PC-9 (cell line): ENCODE results near the gene NOSIP. TPM values are rescaled to one million over a fixed set of nuclear protein-coding genes. Genes with fewer than 3 reads are reported as not detected.

Experiments used
- BruUV-seq: library from RNA; stranded (reverse); fragments of 400-500 nt; replicated peaks from 2 replicates; lab custom pipeline; 2021; lab: Mats Ljungman, UMichigan
- CTCF ChIA-PET: fragments of 300-600 bp; sonication (Branson Sonifier 250); formaldehyde crosslinking; loops from one replicate; lab custom pipeline; 2022; ENCODE audit warnings: antibody characterized with exemption; lab: Charles Lee
- POLR2A ChIA-PET: fragments of 300-600 bp; sonication (Branson Sonifier 250); formaldehyde crosslinking; loops from one replicate; lab custom pipeline; 2022; ENCODE audit warnings: antibody characterized with exemption; ENCODE audit not compliant: unreplicated experiment; lab: Charles Lee
- DNase-seq, 2 experiments: peaks; one replicate each; pipeline versions ENCODE4 v3.0.0 to v3.0.0-alpha.2; 2015 to 2022; ENCODE audit warnings: mixed read lengths in 1 of 2
- H2AFZ ChIP-seq: fragments of 200-600 bp; sonication (generic); 2 replicates; pipeline ENCODE4 v1.8.1; 2017; ENCODE audit warnings: antibody characterized with exemption
- H3F3A ChIP-seq: fragments of 200-600 bp; sonication (generic); 2 replicates; pipeline ENCODE4 v1.8.1; 2017; ENCODE audit warnings: antibody characterized with exemption, mild to moderate bottlenecking, low read depth; ENCODE audit not compliant: insufficient read depth
- H3K27ac ChIP-seq: fragments of 200-600 bp; sonication (generic); 2 replicates; pipeline ENCODE4 v1.6.1; 2016; ENCODE audit warnings: mixed run types
- H3K27me3 ChIP-seq: fragments of 200-600 bp; sonication (generic); 2 replicates; pipeline ENCODE4 v1.6.1; 2016; ENCODE audit warnings: low read depth, mixed run types; ENCODE audit not compliant: insufficient read depth
- H3K36me3 ChIP-seq: fragments of 200-600 bp; sonication (generic); 2 replicates; pipeline ENCODE4 v1.6.1; 2016; ENCODE audit warnings: low read depth, mixed run types
- H3K4me1 ChIP-seq: fragments of 200-600 bp; sonication (generic); replicated peaks from 2 replicates; pipeline ENCODE4 v1.6.1; 2016; ENCODE audit warnings: mixed run types; ENCODE audit not compliant: insufficient read depth
- H3K4me2 ChIP-seq: fragments of 200-600 bp; sonication (generic); 2 replicates; pipeline ENCODE4 v1.6.1; 2017; ENCODE audit warnings: mixed run types
- H3K4me3 ChIP-seq: fragments of 200-600 bp; sonication (generic); 2 replicates; pipeline ENCODE4 v1.6.1; 2016; ENCODE audit warnings: mixed run types
- H3K79me2 ChIP-seq: fragments of 200-600 bp; sonication (generic); 2 replicates; pipeline ENCODE4 v1.6.1; 2017; ENCODE audit warnings: low read depth, mixed run types
- H3K9me2 ChIP-seq: fragments of 200-600 bp; sonication (generic); 2 replicates; pipeline ENCODE4 v1.8.1; 2017; ENCODE audit warnings: mild to moderate bottlenecking; ENCODE audit not compliant: insufficient read depth
- H3K9me3 ChIP-seq: fragments of 200-600 bp; sonication (generic); 2 replicates; pipeline ENCODE4 v1.8.1; 2016; ENCODE audit warnings: low read depth; ENCODE audit not compliant: insufficient read depth
- H4K20me1 ChIP-seq: fragments of 200-600 bp; sonication (generic); 2 replicates; pipeline ENCODE4 v1.8.1; 2017; ENCODE audit not compliant: insufficient read depth
- EZH2 ChIP-seq: fragments of 200-600 bp; sonication (generic); IDR thresholded peaks from 2 replicates; pipeline ENCODE4 v1.8.0; 2017; ENCODE audit warnings: antibody characterized with exemption, low read depth
- intact Hi-C: fragments of 100-400 bp; cut with micrococcal nuclease; formaldehyde crosslinking; loops from one replicate; pipeline ENCODE4 v1.10.0; 2022; ENCODE audit not compliant: unreplicated experiment
- total RNA-seq: library from RNA; stranded (reverse); gene quantifications from 2 replicates; pipeline ENCODE4 v1.2.3, GENCODE V29; 2021
- TF ChIP-seq, protein P1 (sequence below): fragments of 200-600 bp; sonication (generic); conservative IDR thresholded peaks from 2 replicates; pipeline ENCODE4 v1.6.1; 2017; ENCODE audit warnings: mixed run types, antibody characterized with exemption, mild to moderate bottlenecking, moderate library complexity

NOSIP gene
- total RNA-seq, 1 experiment from 2014 or later: 71.3 TPM

GRCh38 chr19:49560358-49560900, 19.9 kb downstream of the NOSIP start:
- Histone ChIP-seq H3K4me3 (no peak overlapping the region), H3K27ac (no peak overlapping the region), H3F3A (0 out of 2 replicates have a peak, but pooled peaks cover 3% of the 10 kb centered on the region), H3K9me2 (no peaks in the 10 kb centered on the region), H4K20me1 (peaks cover 7% of the 10 kb centered on the region), H3K36me3 (no peaks in the 10 kb centered on the region), H3K79me2 (peaks cover 5% of the 10 kb centered on the region), H3K9me3 (no peaks in the 10 kb centered on the region), H3K27me3 (no peaks in the 10 kb centered on the region), H3K4me2 (no peak overlapping the region), H2AFZ (no peak overlapping the region), H3K4me1 (no peaks in the 10 kb centered on the region)
- DNase-seq: no peak
- ChIA-PET POLR2A (interaction anchor here (0.5 kb wide), 1 partner anchor 14 kb away, joined by 3 read pairs; no protein-coding TSS in a partner anchor), CTCF (no interaction called here)
- TF ChIP-seq, protein P1, sequence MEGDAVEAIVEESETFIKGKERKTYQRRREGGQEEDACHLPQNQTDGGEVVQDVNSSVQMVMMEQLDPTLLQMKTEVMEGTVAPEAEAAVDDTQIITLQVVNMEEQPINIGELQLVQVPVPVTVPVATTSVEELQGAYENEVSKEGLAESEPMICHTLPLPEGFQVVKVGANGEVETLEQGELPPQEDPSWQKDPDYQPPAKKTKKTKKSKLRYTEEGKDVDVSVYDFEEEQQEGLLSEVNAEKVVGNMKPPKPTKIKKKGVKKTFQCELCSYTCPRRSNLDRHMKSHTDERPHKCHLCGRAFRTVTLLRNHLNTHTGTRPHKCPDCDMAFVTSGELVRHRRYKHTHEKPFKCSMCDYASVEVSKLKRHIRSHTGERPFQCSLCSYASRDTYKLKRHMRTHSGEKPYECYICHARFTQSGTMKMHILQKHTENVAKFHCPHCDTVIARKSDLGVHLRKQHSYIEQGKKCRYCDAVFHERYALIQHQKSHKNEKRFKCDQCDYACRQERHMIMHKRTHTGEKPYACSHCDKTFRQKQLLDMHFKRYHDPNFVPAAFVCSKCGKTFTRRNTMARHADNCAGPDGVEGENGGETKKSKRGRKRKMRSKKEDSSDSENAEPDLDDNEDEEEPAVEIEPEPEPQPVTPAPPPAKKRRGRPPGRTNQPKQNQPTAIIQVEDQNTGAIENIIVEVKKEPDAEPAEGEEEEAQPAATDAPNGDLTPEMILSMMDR: no peak
- no peak for TF ChIP-seq EZH2
- intact Hi-C loops: no loop called here
- BruUV-seq: no TSS peak

GRCh38 chr19:49559928-49560327, 20.4 kb downstream of the NOSIP start:
- ChIA-PET CTCF (no interaction called here), POLR2A (interaction anchor here (0.5 kb wide), 1 partner anchor 14 kb away, joined by 3 read pairs; no protein-coding TSS in a partner anchor)
- Histone ChIP-seq H3K79me2 (peaks cover 5% of the 10 kb centered on the region), H3K4me2 (no peak overlapping the region), H4K20me1 (peaks cover 7% of the 10 kb centered on the region), H3K9me2 (no peaks in the 10 kb centered on the region), H3F3A (0 out of 2 replicates have a peak, but pooled peaks cover 6% of the 10 kb centered on the region), H3K36me3 (no peaks in the 10 kb centered on the region), H3K4me3 (no peak overlapping the region), H3K27ac (no peak overlapping the region), H3K27me3 (no peaks in the 10 kb centered on the region), H2AFZ (no peak overlapping the region), H3K9me3 (no peaks in the 10 kb centered on the region), H3K4me1 (no peaks in the 10 kb centered on the region)
- intact Hi-C loops: no loop called here
- no peak for TF ChIP-seq EZH2
- TF ChIP-seq, protein P1: no peak
- peak in 1 of 2 experiments; percentile 15 for DNase-seq
- BruUV-seq: no TSS peak

DNA sequence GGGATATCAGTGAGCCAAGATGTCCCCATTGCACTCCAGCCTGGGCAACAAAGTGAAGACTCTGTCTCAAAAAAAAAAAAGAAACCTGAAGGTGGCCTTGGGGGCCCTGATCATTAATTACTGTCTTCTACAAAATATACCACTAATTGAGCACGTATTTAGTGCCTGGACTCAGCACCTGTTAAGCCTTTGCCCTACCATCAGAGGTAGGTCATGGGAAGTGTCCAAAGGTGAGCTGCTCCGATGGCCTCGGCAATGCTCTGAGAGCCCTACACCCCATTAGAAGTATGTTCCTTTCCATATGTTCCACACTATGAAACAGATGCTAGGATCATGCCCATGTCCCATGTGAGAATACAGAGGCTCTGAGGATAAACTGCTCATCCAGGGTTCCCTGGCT, 20.9 kb downstream of the NOSIP start:
- no TSS peak for BruUV-seq
- Histone ChIP-seq H3F3A (peaks cover 9% of the 10 kb centered on the region; the same call in 1 of the 2 replicates), H3K4me1 (no peaks in the 10 kb centered on the region), H2AFZ (no peak overlapping the region), H3K4me3 (no peak overlapping the region), H3K9me3 (no peaks in the 10 kb centered on the region), H4K20me1 (peaks cover 7% of the 10 kb centered on the region), H3K36me3 (no peaks in the 10 kb centered on the region), H3K79me2 (peaks cover under 1% of the 10 kb centered on the region), H3K4me2 (no peak overlapping the region), H3K27ac (no peak overlapping the region), H3K27me3 (no peaks in the 10 kb centered on the region), H3K9me2 (no peaks in the 10 kb centered on the region)
- intact Hi-C loops: no loop called here
- POLR2A ChIA-PET: interaction anchor here (0.5 kb wide), 1 partner anchor 13 kb away, joined by 3 read pairs; no protein-coding TSS in a partner anchor
- DNase-seq: no peak
- CTCF ChIA-PET: no interaction called here
- no peak for TF ChIP-seq EZH2
- TF ChIP-seq, protein P1: no peak
